GM23338 (cell line): ENCODE data around the gene VEPH1. TPM values are rescaled to one million over a fixed set of nuclear protein-coding genes. Genes with fewer than 3 reads are reported as not detected.

Source experiments
- ATAC-seq: fragments of 200-7000 bp; cut with Tn5 transposase; 3 replicates; pipeline ENCODE4 v1.9.1; 2020
- DNase-seq: peaks from one replicate; pipeline ENCODE4 v3.0.0-alpha.2; 2015; ENCODE audit warnings: low spot score
- H2AFZ ChIP-seq: fragments of 200-600 bp; sonication (generic); 2 replicates; pipeline ENCODE4 v1.8.0; 2016; ENCODE audit warnings: antibody characterized with exemption, mild to moderate bottlenecking, moderate library complexity
- H3F3A ChIP-seq: fragments of 200-600 bp; sonication (generic); replicated peaks from 2 replicates; pipeline ENCODE4 v1.8.0; 2017; ENCODE audit warnings: antibody characterized with exemption, mixed run types, low read depth
- H3K27ac ChIP-seq: fragments of 200-600 bp; sonication (generic); 2 replicates; pipeline ENCODE4 v1.6.1; 2016; ENCODE audit warnings: low read depth
- H3K27me3 ChIP-seq: fragments of 200-600 bp; sonication (generic); 2 replicates; pipeline ENCODE4 v1.8.0; 2016; ENCODE audit warnings: mild to moderate bottlenecking, mixed run types, moderate library complexity; ENCODE audit not compliant: insufficient read depth
- H3K36me3 ChIP-seq: fragments of 200-600 bp; sonication (generic); 2 replicates; pipeline ENCODE4 v1.8.0; 2016; ENCODE audit warnings: mild to moderate bottlenecking; ENCODE audit not compliant: insufficient read depth
- H3K4me1 ChIP-seq: fragments of 200-600 bp; sonication (generic); 2 replicates; pipeline ENCODE4 v1.8.0; 2016; ENCODE audit warnings: mild to moderate bottlenecking, moderate library complexity; ENCODE audit not compliant: insufficient read depth
- H3K4me2 ChIP-seq: fragments of 200-600 bp; sonication (generic); 2 replicates; pipeline ENCODE4 v1.7.1; 2017; ENCODE audit warnings: mixed run types
- H3K4me3 ChIP-seq: fragments of 200-600 bp; sonication (generic); 2 replicates; pipeline ENCODE4 v1.6.1; 2016; ENCODE audit warnings: mixed run types
- H3K79me2 ChIP-seq: fragments of 200-600 bp; sonication (generic); replicated peaks from 2 replicates; pipeline ENCODE4 v1.8.0; 2017; ENCODE audit warnings: mild to moderate bottlenecking; ENCODE audit not compliant: insufficient read depth
- H3K9me2 ChIP-seq: fragments of 200-600 bp; sonication (generic); 2 replicates; pipeline ENCODE4 v1.8.0; 2017; ENCODE audit not compliant: insufficient read depth
- H4K20me1 ChIP-seq: fragments of 200-600 bp; sonication (generic); replicated peaks from 2 replicates; pipeline ENCODE4 v1.8.0; 2017; ENCODE audit warnings: mild to moderate bottlenecking; ENCODE audit not compliant: insufficient read depth
- H3K27ac Mint-ChIP-seq: 2 replicates; pipeline ENCODE4 v1.8.0; 2020; ENCODE audit warnings: inconsistent platforms, mild to moderate bottlenecking, moderate library complexity, mixed read lengths
- H3K27me3 Mint-ChIP-seq: 3 replicates; pipeline ENCODE4 v1.8.0; 2022; ENCODE audit warnings: low read depth, mild to moderate bottlenecking, moderate library complexity, mixed read lengths, inconsistent platforms; ENCODE audit not compliant: insufficient read depth, poor library complexity
- H3K36me3 Mint-ChIP-seq: 3 replicates; pipeline ENCODE4 v1.8.0; 2021; ENCODE audit warnings: low read depth, mild to moderate bottlenecking, inconsistent platforms, moderate library complexity, mixed read lengths
- H3K4me1 Mint-ChIP-seq: 3 replicates; pipeline ENCODE4 v1.8.0; 2020; ENCODE audit warnings: mild to moderate bottlenecking, inconsistent platforms, mixed read lengths
- H3K4me3 Mint-ChIP-seq: 3 replicates; pipeline ENCODE4 v1.8.0; 2021; ENCODE audit warnings: moderate library complexity, mild to moderate bottlenecking, inconsistent platforms, mixed read lengths
- H3K9me3 Mint-ChIP-seq: 3 replicates; pipeline ENCODE4 v1.8.0; 2020; ENCODE audit warnings: moderate library complexity, mild to moderate bottlenecking, inconsistent platforms, mixed read lengths
- CREB1 ChIP-seq: fragments of 250-450 bp; sonication (Bioruptor Pico); IDR thresholded peaks from 2 replicates; pipeline ENCODE4 v1.5.0; 2020; ENCODE audit warnings: low read depth, mild to moderate bottlenecking, moderate library complexity
- CTCF ChIP-seq, 2 experiments: fragments of 200-600 bp in 1 of 2; sonication (generic) in 1 of 2; conservative IDR thresholded peaks; 2 replicates each; pipeline versions ENCODE4 v1.5.1 to v1.6.1; 2016 to 2017; ENCODE audit warnings: antibody characterized with exemption in 2 of 2, low read depth in 2 of 2, mild to moderate bottlenecking in 2 of 2, moderate library complexity in 1 of 2
- EZH2 ChIP-seq: fragments of 200-600 bp; sonication (generic); IDR thresholded peaks from one replicate; pipeline ENCODE4 v1.8.0; 2017; ENCODE audit warnings: antibody characterized with exemption, mild to moderate bottlenecking, low read depth; ENCODE audit not compliant: unreplicated experiment
- EZH2phosphoT487 ChIP-seq: fragments of 200-600 bp; sonication (generic); IDR thresholded peaks from one replicate; pipeline ENCODE4 v1.8.1; 2018; ENCODE audit warnings: antibody characterized with exemption; ENCODE audit not compliant: unreplicated experiment
- JUNB ChIP-seq: IDR thresholded peaks from one replicate; pipeline ENCODE4 v1.6.1; 2016; ENCODE audit warnings: antibody characterized with exemption; ENCODE audit not compliant: unreplicated experiment
- NANOG ChIP-seq: IDR thresholded peaks from 2 replicates; pipeline ENCODE4 v1.6.1; 2016; ENCODE audit warnings: antibody characterized with exemption, borderline replicate concordance
- POLR2AphosphoS5 ChIP-seq: IDR thresholded peaks from 2 replicates; pipeline ENCODE4 v1.6.1; 2016; ENCODE audit warnings: antibody characterized with exemption, low read depth
- REST ChIP-seq: IDR thresholded peaks from one replicate; pipeline ENCODE4 v1.6.1; 2018; ENCODE audit warnings: antibody characterized with exemption; ENCODE audit not compliant: unreplicated experiment
- STAT1 ChIP-seq: IDR thresholded peaks from one replicate; pipeline ENCODE4 v1.6.1; 2016; ENCODE audit warnings: antibody characterized with exemption; ENCODE audit not compliant: unreplicated experiment
- ZNF114 ChIP-seq: fragments of 250-450 bp; sonication (Bioruptor Pico); IDR thresholded peaks from 2 replicates; pipeline ENCODE4 v1.5.0; 2020; ENCODE audit warnings: mild to moderate bottlenecking, moderate library complexity
- ZNF331 ChIP-seq: fragments of 250-450 bp; sonication (Bioruptor Pico); IDR thresholded peaks from 2 replicates; pipeline ENCODE4 v1.5.0; 2020; ENCODE audit warnings: low read depth, mild to moderate bottlenecking, moderate library complexity
- ZNF462 ChIP-seq: fragments of 250-450 bp; sonication (Bioruptor Pico); IDR thresholded peaks from 2 replicates; pipeline ENCODE4 v1.5.0; 2020; ENCODE audit warnings: mild to moderate bottlenecking, moderate library complexity
- polyA plus RNA-seq: library from polyadenylated mRNA; unstranded; fragments of >200 nt; fragmentation: Nextera tagmentation; extraction: Ambion mirVana; gene quantifications from 2 replicates; pipeline ENCODE4 v1.2.1, GENCODE V29; 2016
- total RNA-seq: library from RNA; depleted of rRNA; stranded (reverse); fragments of >200 nt; shearing (Covaris generic); gene quantifications from 2 replicates; pipeline ENCODE4 v1.2.3, GENCODE V29; 2014

The VEPH1 gene
- total and polyA plus RNA-seq, 2 experiments from 2014 or later: 15.4 to 33.8 TPM

GRCh38 chr3:157405457-157405856, 97.8 kb downstream of the VEPH1 start:
- TF ChIP-seq CREB1 (CRISPR knock-in tag) (no peak), REST (no peak), ZNF114 (CRISPR knock-in tag) (no peak), EZH2phosphoT487 (no peak), ZNF462 (CRISPR knock-in tag) (no peak), EZH2 (no peak), NANOG (no peak), ZNF331 (CRISPR knock-in tag) (no peak), CTCF (conservative IDR thresholded peaks at IDR 0.05; ENCODE audit: low read depth in 2 of 2) (no peak), POLR2AphosphoS5 (no peak), JUNB (no peak), STAT1 (no peak)
- H3K4me3 Mint-ChIP-seq: no peak overlapping the region
- Histone ChIP-seq H3K4me1 (peaks cover 6% of the 10 kb centered on the region), H3K9me2 (no peaks in the 10 kb centered on the region), H3F3A (no peaks in the 10 kb centered on the region), H3K36me3 (no peaks in the 10 kb centered on the region), H3K4me2 (no peak overlapping the region), H3K27ac (no peak overlapping the region), H2AFZ (no peak overlapping the region), H3K4me3 (no peak overlapping the region), H3K27me3 (no peaks in the 10 kb centered on the region), H3K79me2 (no peaks in the 10 kb centered on the region), H4K20me1 (no peaks in the 10 kb centered on the region)
- H3K9me3 Mint-ChIP-seq: no peaks in the 10 kb centered on the region
- H3K36me3 Mint-ChIP-seq: no peaks in the 10 kb centered on the region
- H3K4me1 Mint-ChIP-seq: peaks cover 23% of the 10 kb centered on the region
- no peak overlapping the region for H3K27ac Mint-ChIP-seq
- ATAC-seq (no peak), DNase-seq (no peak)
- no peaks in the 10 kb centered on the region for H3K27me3 Mint-ChIP-seq
